ENCODE measurements around the gene CCDC141.

- TF ChIP-seq GATA1 (IDR thresholded peaks at IDR 0.05; ENCODE audit: low read depth, low read length) (no peak), POLR2A (IDR thresholded peaks at IDR 0.05; ENCODE audit: low read length) (no peak)
Observed at GRCh38 chr2:178845566-178846457, 204.1 kb downstream of the CCDC141 start.

Data from erythroblast (primary cell).